AG09309 (cell line): ENCODE measurements around the gene SFXN3.
A peak's percentile ranks its signal among the peaks of the same experiment; 100 is the strongest.

ENCODE experiments used
- DNase-seq: peaks from one replicate; pipeline ENCODE4 v3.0.0-alpha.2; 2010; ENCODE audit warnings: low read depth
- H3K4me3 ChIP-seq: 2 replicates; pipeline ENCODE4 v1.5.1; 2011; ENCODE audit warnings: mild to moderate bottlenecking, low read depth, low read length, moderate library complexity; ENCODE audit not compliant: control insufficient read depth
- CTCF ChIP-seq: IDR thresholded peaks from 2 replicates; pipeline ENCODE4 v1.5.1; 2011; ENCODE audit warnings: mild to moderate bottlenecking, low read depth, low read length, inconsistent platforms; ENCODE audit not compliant: insufficient read depth, control insufficient read depth; ENCODE audit errors: missing control alignments

Gene SFXN3

GRCh38 chr10:101052285-101052684, 21.3 kb downstream of the SFXN3 start:
- no peak for TF ChIP-seq CTCF
- no peak for DNase-seq
- H3K4me3 ChIP-seq, result no peak overlapping the region

GRCh38 chr10:101053516-101053915, 22.5 kb downstream of the SFXN3 start:
- no peak for TF ChIP-seq CTCF
- DNase-seq, result no peak
- no peak overlapping the region for H3K4me3 ChIP-seq

GRCh38 chr10:101054351-101054750, 23.3 kb downstream of the SFXN3 start:
- TF ChIP-seq CTCF, result no peak
- no peak for DNase-seq
- no peak overlapping the region for H3K4me3 ChIP-seq

GRCh38 chr10:101054876-101055275, 23.8 kb downstream of the SFXN3 start:
- H3K4me3 ChIP-seq, result no peak overlapping the region
- DNase-seq, result no peak
- TF ChIP-seq CTCF, result no peak

- no peak overlapping the region for H3K4me3 ChIP-seq
- peak; percentile 2 for TF ChIP-seq CTCF
Observed at GRCh38 chr10:101055411-101055810, 24.4 kb downstream of the SFXN3 start.

GRCh38 chr10:101056365-101057151, 25.5 kb downstream of the SFXN3 start:
- H3K4me3 ChIP-seq, result no peak overlapping the region
- no peak for DNase-seq
- no peak for TF ChIP-seq CTCF

More at GRCh38 chr10:101055411-101055810, 24.4 kb downstream of the SFXN3 start:
- DNase-seq, result no peak
